H9 (cell line): ENCODE measurements around the gene TFPI. TPM values are rescaled to one million over a fixed set of nuclear protein-coding genes. Genes with fewer than 3 reads are reported as not detected.

ENCODE experiments used
- DNase-seq: peaks from one replicate; pipeline ENCODE4 v3.0.0-alpha.2; 2017
- H2AFZ ChIP-seq: one replicate; pipeline ENCODE4 v1.6.1; 2013; ENCODE audit warnings: mild to moderate bottlenecking, low read length, control low read depth, moderate library complexity
- H2AK5ac ChIP-seq: 2 replicates; pipeline ENCODE4 v1.6.1; 2013; ENCODE audit warnings: low read length, control low read depth, mixed read lengths; ENCODE audit not compliant: insufficient read length
- H2BK120ac ChIP-seq: one replicate; pipeline ENCODE4 v1.6.1; 2013; ENCODE audit warnings: low read depth, mild to moderate bottlenecking, low read length, control low read depth, inconsistent platforms; ENCODE audit not compliant: poor library complexity, severe bottlenecking
- H2BK12ac ChIP-seq: 2 replicates; pipeline ENCODE4 v1.6.1; 2013; ENCODE audit warnings: low read length, control low read depth, mixed read lengths, low read depth; ENCODE audit not compliant: insufficient read length
- H2BK15ac ChIP-seq: 2 replicates; pipeline ENCODE4 v1.6.1; 2013; ENCODE audit warnings: low read depth, low read length, control low read depth
- H2BK20ac ChIP-seq: one replicate; pipeline ENCODE4 v1.6.1; 2013; ENCODE audit warnings: low read depth, mild to moderate bottlenecking, low read length, control low read depth, inconsistent platforms; ENCODE audit not compliant: poor library complexity, severe bottlenecking
- H2BK5ac ChIP-seq: 2 replicates; pipeline ENCODE4 v1.6.1; 2013; ENCODE audit warnings: low read length, control low read depth, mixed read lengths; ENCODE audit not compliant: insufficient read length
- H3K14ac ChIP-seq: 2 replicates; pipeline ENCODE4 v1.6.1; 2013; ENCODE audit warnings: low read length, control low read depth; ENCODE audit not compliant: insufficient read depth
- H3K18ac ChIP-seq: 2 replicates; pipeline ENCODE4 v1.6.1; 2013; ENCODE audit warnings: low read depth, mild to moderate bottlenecking, mixed read lengths, low read length, control low read depth; ENCODE audit not compliant: insufficient read length
- H3K23ac ChIP-seq: 2 replicates; pipeline ENCODE4 v1.6.1; 2013; ENCODE audit warnings: low read length, control low read depth, mixed read lengths, low read depth; ENCODE audit not compliant: insufficient read length
- H3K23me2 ChIP-seq: 2 replicates; pipeline ENCODE4 v1.6.1; 2013; ENCODE audit warnings: low read depth, mild to moderate bottlenecking, mixed read lengths, low read length, control low read depth; ENCODE audit not compliant: insufficient read length, poor library complexity, severe bottlenecking
- H3K27ac ChIP-seq: 2 replicates; pipeline ENCODE4 v1.5.1; 2013; ENCODE audit warnings: low read length, control low read depth, mixed read lengths, low read depth; ENCODE audit not compliant: insufficient read length
- H3K27me3 ChIP-seq: 2 replicates; pipeline ENCODE4 v1.6.1; 2013; ENCODE audit warnings: low read length, control low read depth, inconsistent platforms; ENCODE audit not compliant: insufficient read depth
- H3K4ac ChIP-seq: 2 replicates; pipeline ENCODE4 v1.6.1; 2013; ENCODE audit warnings: low read depth, mild to moderate bottlenecking, control low read depth, inconsistent platforms, low read length, moderate library complexity
- H3K4me1 ChIP-seq: 2 replicates; pipeline ENCODE4 v1.6.1; 2013; ENCODE audit warnings: low read length, control low read depth, inconsistent platforms; ENCODE audit not compliant: insufficient read depth
- H3K4me2 ChIP-seq: 2 replicates; pipeline ENCODE4 v1.6.1; 2013; ENCODE audit warnings: low read length, control low read depth, mixed read lengths; ENCODE audit not compliant: insufficient read length, insufficient read depth
- H3K56ac ChIP-seq: 2 replicates; pipeline ENCODE4 v1.6.1; 2013; ENCODE audit warnings: low read depth, mild to moderate bottlenecking, mixed read lengths, low read length, control low read depth; ENCODE audit not compliant: insufficient read length
- H3K79me1 ChIP-seq: 2 replicates; pipeline ENCODE4 v1.6.1; 2013; ENCODE audit warnings: low read depth, mild to moderate bottlenecking, moderate library complexity, low read length, control low read depth, inconsistent platforms; ENCODE audit not compliant: insufficient read depth, poor library complexity, severe bottlenecking
- H3K79me2 ChIP-seq: 2 replicates; pipeline ENCODE4 v1.6.1; 2013; ENCODE audit warnings: low read length, control low read depth, inconsistent platforms; ENCODE audit not compliant: insufficient read depth
- H3K9ac ChIP-seq: 2 replicates; pipeline ENCODE4 v1.6.1; 2013; ENCODE audit warnings: low read length, control low read depth, mixed read lengths; ENCODE audit not compliant: insufficient read length; ENCODE audit errors: extremely low read depth
- H3K9me3 ChIP-seq: one replicate; pipeline ENCODE4 v1.6.1; 2013; ENCODE audit warnings: low read depth, low read length, inconsistent platforms; ENCODE audit not compliant: control insufficient read depth
- H3T11ph ChIP-seq: one replicate; pipeline ENCODE4 v1.6.1; 2013; ENCODE audit warnings: mild to moderate bottlenecking, low read length, control low read depth, inconsistent platforms
- H4K20me1 ChIP-seq: one replicate; pipeline ENCODE4 v1.6.1; 2013; ENCODE audit not compliant: control insufficient read depth, insufficient read length, insufficient read depth
- H4K5ac ChIP-seq: 2 replicates; pipeline ENCODE4 v1.6.1; 2013; ENCODE audit warnings: low read depth, mild to moderate bottlenecking, mixed read lengths, low read length, control low read depth; ENCODE audit not compliant: insufficient read length
- H4K8ac ChIP-seq: replicated peaks from 2 replicates; pipeline ENCODE4 v1.6.1; 2013; ENCODE audit warnings: low read length, control low read depth, mixed read lengths, low read depth; ENCODE audit not compliant: insufficient read length
- H4K91ac ChIP-seq: 2 replicates; pipeline ENCODE4 v1.6.1; 2013; ENCODE audit warnings: low read depth, mild to moderate bottlenecking, moderate library complexity, mixed read lengths, low read length, control low read depth; ENCODE audit not compliant: insufficient read length
- H3K27ac Mint-ChIP-seq, 3 experiments: 2 replicates in 2 of 3; 3 replicates in 1 of 3; pipeline ENCODE4 v1.8.0; 2020 to 2021; ENCODE audit warnings: mixed read lengths in 3 of 3, mild to moderate bottlenecking in 1 of 3, moderate library complexity in 1 of 3
- H3K27me3 Mint-ChIP-seq: 2 replicates; pipeline ENCODE4 v1.8.0; 2021; ENCODE audit warnings: low read depth, mild to moderate bottlenecking, moderate library complexity, mixed read lengths
- H3K36me3 Mint-ChIP-seq, 3 experiments: 2 replicates in 2 of 3; 3 replicates in 1 of 3; pipeline ENCODE4 v1.8.0; 2020 to 2021; ENCODE audit warnings: low read depth in 3 of 3, mixed read lengths in 3 of 3; ENCODE audit not compliant: insufficient read depth in 1 of 3
- H3K4me1 Mint-ChIP-seq, 2 experiments: 2 replicates each; pipeline ENCODE4 v1.8.0; 2020; ENCODE audit warnings: mixed read lengths in 2 of 2
- H3K4me3 Mint-ChIP-seq, 2 experiments: 2 replicates in 1 of 2; 3 replicates in 1 of 2; pipeline ENCODE4 v1.8.0; 2020 to 2021; ENCODE audit warnings: mild to moderate bottlenecking in 2 of 2, mixed read lengths in 2 of 2, moderate library complexity in 1 of 2
- H3K9me3 Mint-ChIP-seq, 2 experiments: 2 replicates in 1 of 2; 3 replicates in 1 of 2; pipeline ENCODE4 v1.8.0; 2020; ENCODE audit warnings: mild to moderate bottlenecking in 2 of 2, mixed read lengths in 2 of 2, moderate library complexity in 1 of 2
- WGBS: extraction: QIAGEN DNeasy Blood & Tissue Kit; methylation state at CpG from one replicate; pipeline ENCODE4 v1.1.7; 2013; ENCODE audit warnings: missing lambda C conversion rate, low lambda C conversion rate, mixed read lengths; ENCODE audit not compliant: insufficient read length; ENCODE audit errors: extremely low coverage; 5-methylcytosine and 5-hydroxymethylcytosine counted together
- total RNA-seq: library from RNA; stranded (reverse); gene quantifications from 2 replicates; pipeline ENCODE4 v1.2.1, GENCODE V29; 2021
- TF ChIP-seq, protein P1 (sequence below): fragments of 200-600 bp; sonication (generic); conservative IDR thresholded peaks from 3 replicates; pipeline ENCODE4 v1.8.0; 2021; ENCODE audit warnings: antibody characterized with exemption, mild to moderate bottlenecking

The TFPI gene
- total RNA-seq, 1 experiment from 2014 or later, result 5.8 TPM

DNA sequence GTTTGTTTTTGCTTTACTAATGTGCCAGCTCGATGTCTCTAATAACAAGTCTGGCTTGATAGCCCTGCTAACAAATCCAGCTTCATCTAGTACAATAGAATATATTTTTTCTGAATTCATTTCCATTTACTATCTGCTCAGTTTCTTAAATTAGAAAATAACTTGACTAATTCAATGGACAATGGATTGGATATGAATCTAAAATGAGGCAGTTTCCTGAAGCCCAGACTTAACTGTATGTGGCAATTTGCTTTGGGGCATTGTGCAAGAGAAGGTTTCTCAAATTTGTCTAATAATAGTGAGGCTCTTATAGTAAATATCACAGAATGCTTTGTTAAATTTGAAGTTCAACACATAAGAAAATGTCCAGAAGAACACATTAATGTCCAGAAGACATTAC is 132.0 kb downstream of the TFPI start:
- Histone ChIP-seq H3K4ac (no peak overlapping the region), H3K9ac (no peak overlapping the region), H3K27me3 (no peaks in the 10 kb centered on the region), H3K14ac (no peak overlapping the region), H2BK120ac (no peak overlapping the region), H3K56ac (no peak overlapping the region), H4K20me1 (no peaks in the 10 kb centered on the region), H4K5ac (no peak overlapping the region), H3T11ph (no peak overlapping the region), H4K91ac (no peak overlapping the region), H4K8ac (no peak overlapping the region), H2BK12ac (no peak overlapping the region), H2AK5ac (no peak overlapping the region), H3K79me1 (no peaks in the 10 kb centered on the region), H3K9me3 (no peaks in the 10 kb centered on the region), H2BK5ac (no peak overlapping the region), H3K4me1 (no peaks in the 10 kb centered on the region), H2AFZ (no peak overlapping the region), H2BK20ac (no peak overlapping the region), H2BK15ac (no peak overlapping the region), H3K18ac (no peak overlapping the region), H3K23me2 (no peaks in the 10 kb centered on the region), H3K4me2 (no peak overlapping the region), H3K23ac (no peak overlapping the region), H3K79me2 (0 out of 2 replicates have a peak, but pooled peaks cover 1% of the 10 kb centered on the region), H3K27ac (no peak overlapping the region)
- TF ChIP-seq, protein P1, sequence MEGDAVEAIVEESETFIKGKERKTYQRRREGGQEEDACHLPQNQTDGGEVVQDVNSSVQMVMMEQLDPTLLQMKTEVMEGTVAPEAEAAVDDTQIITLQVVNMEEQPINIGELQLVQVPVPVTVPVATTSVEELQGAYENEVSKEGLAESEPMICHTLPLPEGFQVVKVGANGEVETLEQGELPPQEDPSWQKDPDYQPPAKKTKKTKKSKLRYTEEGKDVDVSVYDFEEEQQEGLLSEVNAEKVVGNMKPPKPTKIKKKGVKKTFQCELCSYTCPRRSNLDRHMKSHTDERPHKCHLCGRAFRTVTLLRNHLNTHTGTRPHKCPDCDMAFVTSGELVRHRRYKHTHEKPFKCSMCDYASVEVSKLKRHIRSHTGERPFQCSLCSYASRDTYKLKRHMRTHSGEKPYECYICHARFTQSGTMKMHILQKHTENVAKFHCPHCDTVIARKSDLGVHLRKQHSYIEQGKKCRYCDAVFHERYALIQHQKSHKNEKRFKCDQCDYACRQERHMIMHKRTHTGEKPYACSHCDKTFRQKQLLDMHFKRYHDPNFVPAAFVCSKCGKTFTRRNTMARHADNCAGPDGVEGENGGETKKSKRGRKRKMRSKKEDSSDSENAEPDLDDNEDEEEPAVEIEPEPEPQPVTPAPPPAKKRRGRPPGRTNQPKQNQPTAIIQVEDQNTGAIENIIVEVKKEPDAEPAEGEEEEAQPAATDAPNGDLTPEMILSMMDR, result no peak
- no peak for DNase-seq
- H3K4me3 Mint-ChIP-seq, result no peak overlapping the region
- no peaks in the 10 kb centered on the region for H3K36me3 Mint-ChIP-seq
- peaks cover 9 to 13% of the 10 kb centered on the region in 2 experiments for H3K4me1 Mint-ChIP-seq
- no peak overlapping the region for H3K27ac Mint-ChIP-seq
- no peaks in the 10 kb centered on the region for H3K9me3 Mint-ChIP-seq
- no CpG with 5 or more reads among the region's 1 CpG for WGBS
- no peaks in the 10 kb centered on the region for H3K27me3 Mint-ChIP-seq
